IPS DF 6.9 (cell line): ENCODE data around the gene ZNF791.

Source experiments
- DNase-seq: peaks from one replicate; pipeline ENCODE4 v3.0.0-alpha.2; 2013; ENCODE audit warnings: low read depth, low spot score
- H3K27ac ChIP-seq: one replicate; pipeline ENCODE4 v1.5.1; 2013; ENCODE audit warnings: low read length, control low read depth
- H3K27me3 ChIP-seq: 2 replicates; pipeline ENCODE4 v1.6.1; 2013; ENCODE audit warnings: mild to moderate bottlenecking, low read length; ENCODE audit not compliant: control insufficient read depth, insufficient read depth
- H3K36me3 ChIP-seq: 2 replicates; pipeline ENCODE4 v1.6.1; 2013; ENCODE audit warnings: low read length; ENCODE audit not compliant: control insufficient read depth, insufficient read depth
- H3K4me1 ChIP-seq: 2 replicates; pipeline ENCODE4 v1.6.1; 2013; ENCODE audit warnings: low read length; ENCODE audit not compliant: control insufficient read depth, insufficient read depth
- H3K4me3 ChIP-seq: 2 replicates; pipeline ENCODE4 v1.5.1; 2013; ENCODE audit warnings: mild to moderate bottlenecking, low read length
- H3K9me3 ChIP-seq: 2 replicates; pipeline ENCODE4 v1.6.1; 2013; ENCODE audit warnings: low read length, inconsistent platforms; ENCODE audit not compliant: control insufficient read depth, insufficient read depth
- WGBS: extraction: QIAGEN DNeasy Blood & Tissue Kit; methylation state at CpG from one replicate; pipeline ENCODE4 v1.1.7; 2013; ENCODE audit warnings: mixed read lengths, missing lambda C conversion rate; ENCODE audit not compliant: insufficient read length, insufficient coverage; 5-methylcytosine and 5-hydroxymethylcytosine counted together

The ZNF791 gene

GRCh38 chr19:12648088-12648487 is 37.4 kb downstream of the ZNF791 start:
- DNase-seq: no peak
- no peaks in the 10 kb centered on the region for H3K27me3 ChIP-seq
- H3K36me3 ChIP-seq: no peaks in the 10 kb centered on the region
- H3K9me3 ChIP-seq: no peaks in the 10 kb centered on the region
- H3K27ac ChIP-seq: no peak overlapping the region
- WGBS: 100% methylated on average over 1 of the region's 29 CpGs
- H3K4me3 ChIP-seq: no peak overlapping the region
- H3K4me1 ChIP-seq: no peaks in the 10 kb centered on the region

GRCh38 chr19:12649941-12650340 is 39.2 kb downstream of the ZNF791 start:
- Histone ChIP-seq H3K36me3 (no peaks in the 10 kb centered on the region), H3K27me3 (no peaks in the 10 kb centered on the region), H3K27ac (no peak overlapping the region), H3K4me3 (no peak overlapping the region), H3K4me1 (no peaks in the 10 kb centered on the region), H3K9me3 (no peaks in the 10 kb centered on the region)
- no CpG with 5 or more reads among the region's 10 CpGs for WGBS
- no peak for DNase-seq

- Histone ChIP-seq H3K36me3 (peaks cover 2% of the 10 kb centered on the region; the same call in 1 of the 2 replicates), H3K4me1 (no peaks in the 10 kb centered on the region), H3K4me3 (no peak overlapping the region), H3K9me3 (no peaks in the 10 kb centered on the region), H3K27ac (no peak overlapping the region), H3K27me3 (no peaks in the 10 kb centered on the region)
- no CpG with 5 or more reads among the region's 6 CpGs for WGBS
- DNase-seq: no peak
Measured at GRCh38 chr19:12652219-12652618, 41.5 kb downstream of the ZNF791 start.

- no peak for DNase-seq
- no CpG with 5 or more reads among the region's 8 CpGs for WGBS
Measured at GRCh38 chr19:12655546-12655945, 44.8 kb downstream of the ZNF791 start.

GRCh38 chr19:12656899-12657571 is 46.3 kb downstream of the ZNF791 start:
- H3K4me3 ChIP-seq: no peak overlapping the region
- H3K9me3 ChIP-seq: no peaks in the 10 kb centered on the region
- no CpG with 5 or more reads among the region's 50 CpGs for whole genome bisulfite sequencing
- no peaks in the 10 kb centered on the region for H3K4me1 ChIP-seq
- peaks cover 8% of the 10 kb centered on the region; the same call in 1 of the 2 replicates for H3K36me3 ChIP-seq
- no peaks in the 10 kb centered on the region for H3K27me3 ChIP-seq
- DNase-seq: no peak
- H3K27ac ChIP-seq: no peak overlapping the region

More at GRCh38 chr19:12655546-12655945, 44.8 kb downstream of the ZNF791 start:
- Histone ChIP-seq H3K27me3 (no peaks in the 10 kb centered on the region), H3K9me3 (no peaks in the 10 kb centered on the region), H3K27ac (no peak overlapping the region), H3K36me3 (peaks cover 2% of the 10 kb centered on the region; the same call in 1 of the 2 replicates), H3K4me3 (no peak overlapping the region), H3K4me1 (no peaks in the 10 kb centered on the region)

GRCh38 chr19:12657966-12658365 is 47.2 kb downstream of the ZNF791 start:
- Histone ChIP-seq H3K4me1 (no peaks in the 10 kb centered on the region), H3K27me3 (no peaks in the 10 kb centered on the region), H3K27ac (no peak overlapping the region), H3K4me3 (no peak overlapping the region), H3K36me3 (peaks cover 8% of the 10 kb centered on the region; the same call in 1 of the 2 replicates), H3K9me3 (no peaks in the 10 kb centered on the region)
- no CpG with 5 or more reads among the region's 22 CpGs for WGBS
- no peak for DNase-seq

GRCh38 chr19:12660980-12661379 is 50.3 kb downstream of the ZNF791 start:
- H3K36me3 ChIP-seq: peaks cover 9% of the 10 kb centered on the region; the same call in 1 of the 2 replicates
- no peak overlapping the region for H3K27ac ChIP-seq
- H3K4me3 ChIP-seq: no peak overlapping the region
- H3K27me3 ChIP-seq: no peaks in the 10 kb centered on the region
- WGBS: no CpG with 5 or more reads among the region's 12 CpGs
- no peak for DNase-seq
- no peaks in the 10 kb centered on the region for H3K9me3 ChIP-seq
- H3K4me1 ChIP-seq: peaks cover 3% of the 10 kb centered on the region; the same call in 1 of the 2 replicates

- Histone ChIP-seq H3K27ac (no peak overlapping the region), H3K4me3 (no peak overlapping the region), H3K9me3 (no peaks in the 10 kb centered on the region), H3K4me1 (peaks cover 3% of the 10 kb centered on the region; the same call in 1 of the 2 replicates), H3K36me3 (peaks cover 9% of the 10 kb centered on the region; the same call in 1 of the 2 replicates), H3K27me3 (no peaks in the 10 kb centered on the region)
- no CpG with 5 or more reads among the region's 29 CpGs for WGBS
- peak; percentile 90 for DNase-seq
Measured at GRCh38 chr19:12664406-12665280, 53.9 kb downstream of the ZNF791 start.

GRCh38 chr19:12665281-12665573 is 54.5 kb downstream of the ZNF791 start:
- H3K27ac ChIP-seq: no peak overlapping the region
- WGBS: no CpG with 5 or more reads among the region's 10 CpGs
- no peaks in the 10 kb centered on the region for H3K9me3 ChIP-seq
- DNase-seq: no peak
- H3K36me3 ChIP-seq: peaks cover 9% of the 10 kb centered on the region; the same call in 1 of the 2 replicates
- H3K27me3 ChIP-seq: no peaks in the 10 kb centered on the region
- no peak overlapping the region for H3K4me3 ChIP-seq
- H3K4me1 ChIP-seq: peaks cover 3% of the 10 kb centered on the region; the same call in 1 of the 2 replicates

- no peak overlapping the region for H3K27ac ChIP-seq
- WGBS: no CpG with 5 or more reads among the region's 12 CpGs
Measured at GRCh38 chr19:12665671-12666264, 55.0 kb downstream of the ZNF791 start.

More at GRCh38 chr19:12665671-12666264, 55.0 kb downstream of the ZNF791 start:
- H3K9me3 ChIP-seq: no peaks in the 10 kb centered on the region
- DNase-seq: no peak
- peak overlapping the region; percentile 65; the same call in 1 of the 2 replicates for H3K4me3 ChIP-seq
- H3K36me3 ChIP-seq: peaks cover 9% of the 10 kb centered on the region; the same call in 1 of the 2 replicates
- peaks cover 4% of the 10 kb centered on the region for H3K4me1 ChIP-seq
- no peaks in the 10 kb centered on the region for H3K27me3 ChIP-seq
